ENCODE data around the gene ANKRD63. TPM values are rescaled to one million over a fixed set of nuclear protein-coding genes. Genes with fewer than 3 reads are reported as not detected.
A peak's percentile ranks its signal among the peaks of the same experiment; 100 is the strongest.

Gene ANKRD63
- polyA plus RNA-seq, 1 experiment, result not detected

DNA sequence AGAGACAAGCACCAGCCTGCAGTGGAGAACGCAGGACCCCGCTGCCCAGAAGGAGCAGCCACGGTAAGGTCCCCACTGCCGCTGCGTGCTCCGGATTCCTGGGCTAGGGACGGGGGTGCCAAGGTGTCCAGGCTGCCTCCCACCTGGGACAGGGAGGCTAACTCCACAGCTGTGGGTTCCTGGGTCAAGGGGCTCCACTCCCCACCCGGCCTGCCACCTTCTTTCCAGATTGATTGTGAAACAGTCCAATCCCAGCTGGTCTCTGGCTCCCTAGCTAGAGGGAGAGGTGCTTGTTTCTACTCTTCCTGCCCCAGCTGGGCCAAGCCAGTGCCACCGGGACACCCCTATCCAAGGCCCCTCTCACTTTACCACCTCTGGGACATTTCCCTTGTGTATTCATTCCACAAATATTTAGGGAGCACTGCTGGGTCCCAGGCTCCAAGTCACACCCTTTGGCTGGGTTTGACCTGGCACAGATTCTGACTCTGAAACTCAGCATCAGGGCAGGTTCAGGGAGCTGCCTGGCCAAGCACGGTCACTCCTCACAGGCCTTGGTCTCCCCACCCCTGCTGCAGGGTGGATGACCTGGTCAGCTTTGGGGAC is 42.1 kb downstream of the ANKRD63 start:
- ChIA-PET CTCF (interaction anchor here (1.8 to 2.6 kb wide), 2 partner anchors 24 to 34 kb away, joined by 6 to 12 read pairs; no protein-coding TSS in a partner anchor), POLR2A (no interaction called here)
- no peak overlapping the region for H3K27ac ChIP-seq (ENCODE audit: low read depth, low read length)
- no peak for DNase-seq (ENCODE audit: low read depth, low spot score)
- TF ChIP-seq, protein P1, sequence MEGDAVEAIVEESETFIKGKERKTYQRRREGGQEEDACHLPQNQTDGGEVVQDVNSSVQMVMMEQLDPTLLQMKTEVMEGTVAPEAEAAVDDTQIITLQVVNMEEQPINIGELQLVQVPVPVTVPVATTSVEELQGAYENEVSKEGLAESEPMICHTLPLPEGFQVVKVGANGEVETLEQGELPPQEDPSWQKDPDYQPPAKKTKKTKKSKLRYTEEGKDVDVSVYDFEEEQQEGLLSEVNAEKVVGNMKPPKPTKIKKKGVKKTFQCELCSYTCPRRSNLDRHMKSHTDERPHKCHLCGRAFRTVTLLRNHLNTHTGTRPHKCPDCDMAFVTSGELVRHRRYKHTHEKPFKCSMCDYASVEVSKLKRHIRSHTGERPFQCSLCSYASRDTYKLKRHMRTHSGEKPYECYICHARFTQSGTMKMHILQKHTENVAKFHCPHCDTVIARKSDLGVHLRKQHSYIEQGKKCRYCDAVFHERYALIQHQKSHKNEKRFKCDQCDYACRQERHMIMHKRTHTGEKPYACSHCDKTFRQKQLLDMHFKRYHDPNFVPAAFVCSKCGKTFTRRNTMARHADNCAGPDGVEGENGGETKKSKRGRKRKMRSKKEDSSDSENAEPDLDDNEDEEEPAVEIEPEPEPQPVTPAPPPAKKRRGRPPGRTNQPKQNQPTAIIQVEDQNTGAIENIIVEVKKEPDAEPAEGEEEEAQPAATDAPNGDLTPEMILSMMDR (IDR thresholded peaks at IDR 0.05; ENCODE audit: low read depth, low read length), result no peak
- H3K9me3 ChIP-seq (ENCODE audit: control insufficient read depth, insufficient read depth, low read length), result no peaks in the 10 kb centered on the region
- H3K4me3 ChIP-seq (ENCODE audit: low read depth, low read length), result no peak overlapping the region
- H3K27me3 ChIP-seq (ENCODE audit: control insufficient read depth, insufficient read depth, low read length), result peaks cover 12% of the 10 kb centered on the region

DNA sequence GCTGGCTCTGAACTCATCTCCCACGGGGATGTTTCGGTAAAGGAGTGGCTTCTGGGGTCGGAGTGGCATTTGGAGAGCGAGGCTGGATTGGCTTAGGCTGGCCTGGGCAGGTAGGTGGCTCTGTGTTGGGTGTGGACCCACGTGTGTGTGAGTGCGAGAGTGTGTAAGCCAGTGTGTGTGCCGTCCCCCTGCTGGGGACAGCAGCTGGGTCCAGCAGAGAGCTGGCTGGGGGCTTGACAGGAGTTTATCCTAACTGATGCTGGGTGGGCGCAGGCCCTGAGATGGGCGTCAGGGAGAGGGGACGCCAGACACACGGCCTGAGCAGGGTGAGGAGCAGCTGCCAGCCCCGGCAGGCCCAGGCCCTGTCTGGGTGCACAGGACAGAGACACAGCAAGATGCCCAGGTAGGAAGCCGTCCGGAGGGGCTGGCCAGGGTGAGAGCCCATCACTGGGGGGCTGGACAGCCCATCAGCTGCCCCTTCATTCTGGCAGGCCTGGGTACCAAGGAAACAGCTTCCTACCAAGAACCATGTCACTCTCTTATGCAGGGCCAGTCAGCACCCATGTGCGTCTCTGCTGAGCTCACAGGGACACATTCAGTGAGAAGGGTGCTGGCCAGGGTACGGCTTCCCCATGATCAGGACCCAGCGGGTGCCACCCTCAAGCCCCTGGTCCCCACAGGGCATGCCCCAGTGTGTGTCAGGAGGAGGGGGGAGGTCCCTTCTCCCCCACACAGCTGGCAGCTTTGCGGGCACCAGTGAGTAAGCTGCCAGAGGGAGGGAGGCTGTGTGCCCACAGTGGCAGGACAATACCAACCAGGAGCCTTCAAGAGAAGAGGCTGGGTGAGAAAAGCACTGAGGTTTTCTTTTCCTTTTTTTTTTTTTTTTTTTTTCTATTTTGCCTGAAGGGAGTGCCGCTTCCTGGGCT is 42.9 kb downstream of the ANKRD63 start:
- peaks cover 11% of the 10 kb centered on the region for H3K27me3 ChIP-seq (ENCODE audit: control insufficient read depth, insufficient read depth, low read length)
- H3K27ac ChIP-seq (ENCODE audit: low read depth, low read length), result no peak overlapping the region
- ChIA-PET POLR2A (no interaction called here), CTCF (interaction anchor here (2.0 to 2.6 kb wide), 2 partner anchors 23 to 35 kb away, joined by 12 to 17 read pairs; no protein-coding TSS in a partner anchor)
- no peak overlapping the region for H3K4me3 ChIP-seq (ENCODE audit: low read depth, low read length)
- H3K9me3 ChIP-seq (ENCODE audit: control insufficient read depth, insufficient read depth, low read length), result no peaks in the 10 kb centered on the region
- DNase-seq (ENCODE audit: low read depth, low spot score), result no peak
- TF ChIP-seq, protein P1 (IDR thresholded peaks at IDR 0.05; ENCODE audit: low read depth, low read length), result no peak

DNA sequence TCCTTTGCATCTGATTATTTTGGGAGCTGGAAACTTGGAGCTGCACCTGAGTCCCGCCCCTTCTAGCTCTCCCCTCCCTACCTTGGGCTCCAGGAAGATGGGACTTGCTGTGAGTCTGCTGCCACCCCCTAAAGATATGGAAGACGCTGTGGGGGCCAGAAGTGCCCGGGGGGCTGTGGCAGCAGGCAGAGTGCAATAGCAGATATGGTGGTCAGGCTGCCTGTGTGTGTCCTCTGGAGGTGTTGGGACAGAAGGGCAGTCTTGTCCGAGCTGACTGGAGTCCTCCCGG is 43.5 kb downstream of the ANKRD63 start:
- POLR2A ChIA-PET, result no interaction called here
- H3K4me3 ChIP-seq (ENCODE audit: low read depth, low read length), result peak overlapping the region; percentile 53
- CTCF ChIA-PET, result interaction anchor here (0.9 to 2.6 kb wide), 4 partner anchors 22 to 40 kb away, joined by 3 to 17 read pairs (median 12); no protein-coding TSS in a partner anchor
- TF ChIP-seq, protein P1 (IDR thresholded peaks at IDR 0.05; ENCODE audit: low read depth, low read length), result no peak
- no peaks in the 10 kb centered on the region for H3K9me3 ChIP-seq (ENCODE audit: control insufficient read depth, insufficient read depth, low read length)
- H3K27me3 ChIP-seq (ENCODE audit: control insufficient read depth, insufficient read depth, low read length), result peaks cover 11% of the 10 kb centered on the region
- no peak overlapping the region for H3K27ac ChIP-seq (ENCODE audit: low read depth, low read length)
- no peak for DNase-seq (ENCODE audit: low read depth, low spot score)

DNA sequence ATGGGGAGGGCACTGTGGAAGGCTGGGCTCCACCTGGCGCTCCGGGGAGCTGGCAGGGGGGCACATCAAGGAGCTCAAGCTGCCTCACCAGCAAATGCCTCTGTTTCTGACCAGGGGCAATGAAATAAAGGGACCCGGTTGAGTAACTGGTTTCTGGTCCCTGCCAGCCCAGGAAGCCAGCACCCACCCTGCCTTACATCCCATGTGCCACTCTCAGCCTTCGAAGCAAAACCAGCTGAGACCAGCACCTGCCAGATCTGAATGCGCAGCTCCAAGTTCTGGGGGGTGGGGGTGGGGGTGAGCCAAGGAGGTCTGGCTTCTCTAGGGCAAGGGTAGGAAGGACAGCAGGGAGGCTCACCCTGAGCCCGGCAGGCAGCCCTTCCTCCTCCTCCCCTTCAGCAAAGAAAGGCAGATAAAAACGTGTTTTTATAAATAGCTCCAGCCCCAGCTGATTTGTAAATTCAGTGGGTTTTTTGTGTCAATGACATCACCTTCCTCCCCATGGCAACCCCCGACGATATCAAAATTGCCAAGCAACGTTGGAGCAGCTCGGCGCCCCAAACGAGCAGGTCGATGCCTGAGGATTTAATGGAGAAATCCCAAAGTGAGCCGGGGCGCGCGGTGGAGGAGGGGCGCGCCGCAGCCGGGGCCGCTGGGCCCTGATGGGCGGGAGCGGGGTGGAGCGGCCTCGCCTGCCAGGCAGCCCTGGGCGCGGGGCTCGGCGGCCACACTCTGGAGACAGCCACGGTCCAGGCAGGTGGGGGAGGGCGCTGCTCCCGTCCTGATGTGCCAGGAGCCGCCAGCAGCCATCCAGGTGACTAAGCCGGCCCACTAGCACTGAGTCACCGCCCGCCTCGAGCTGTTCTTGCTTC is 44.1 kb downstream of the ANKRD63 start, which contains the start of gene PAK6:
Gene PAK6, plus strand, starts transcription at position 532 of the 872 bp plus-strand sequence. CDS start 25,723 bp downstream, outside the sequence.
- Histone ChIP-seq H3K4me3 (ENCODE audit: low read depth, low read length) (peak within 1 kb of the TSS; percentile 53), H3K9me3 (ENCODE audit: control insufficient read depth, insufficient read depth, low read length) (no peaks in the 10 kb centered on the region), H3K27ac (ENCODE audit: low read depth, low read length) (no peak within 1 kb of the TSS), H3K27me3 (ENCODE audit: control insufficient read depth, insufficient read depth, low read length) (peaks cover 9% of the 10 kb centered on the region)
- DNase-seq (ENCODE audit: low read depth, low spot score), result no peak
- ChIA-PET POLR2A (interaction anchor here (0.6 kb wide), 3 partner anchors 11 to 59 kb away, joined by 3 to 6 read pairs (median 6); no protein-coding TSS in a partner anchor), CTCF (interaction anchor here (0.9 to 2.6 kb wide), 5 partner anchors 22 to 130 kb away, joined by 3 to 17 read pairs (median 12); no protein-coding TSS in a partner anchor)
- TF ChIP-seq, protein P1 (IDR thresholded peaks at IDR 0.05; ENCODE audit: low read depth, low read length), result no peak

Data from AG04450 (cell line).